Hypothalamus (tissue), 51 donors: ENCODE results near the gene DYRK3.
"Not testable (repeated sequence)": the region's sequence is repeated elsewhere in the genome, so short reads cannot be mapped to it uniquely, and the experiment has no call there.

ENCODE experiments used
- DNase-seq, 51 donors: peaks; one replicate each; lab custom pipeline; 2025; lab: John Stamatoyannopoulos, UW

DYRK3 gene

GRCh38 chr1:206628916-206629315 is 6.4 kb upstream of the DYRK3 start:
- DNase-seq, result no peak

- DNase-seq, result peak in 7 of 51 donors; percentile 9 to 23 (median 13)
Observed at GRCh38 chr1:206631085-206631509, 4.2 kb upstream of the DYRK3 start.

- DNase-seq, result peak in 2 of 51 donors; percentile 14 to 28
Observed at GRCh38 chr1:206633708-206634121, 1.6 kb upstream of the DYRK3 start.

GRCh38 chr1:206634365-206635079 is 814 bp upstream of the DYRK3 start:
- DNase-seq, result peak in 50 of 51 donors; percentile 9 to 99 (median 78)

GRCh38 chr1:206635978-206636345 is 626 bp downstream of the DYRK3 start:
- DNase-seq, result peak in 1 of 51 donors; percentile 20

- DNase-seq, result no peak
Observed at GRCh38 chr1:206636671-206637070, 1.3 kb downstream of the DYRK3 start.

- DNase-seq, result no peak
Observed at GRCh38 chr1:206637605-206638004, 2.3 kb downstream of the DYRK3 start.

- not testable (repeated sequence) for DNase-seq
Observed at GRCh38 chr1:206642074-206642473, 6.7 kb downstream of the DYRK3 start.

- no peak for DNase-seq
Observed at GRCh38 chr1:206643118-206643698, 7.9 kb downstream of the DYRK3 start.

GRCh38 chr1:206646504-206646903 is 11.2 kb downstream of the DYRK3 start:
- no peak for DNase-seq

GRCh38 chr1:206647224-206647623 is 11.9 kb downstream of the DYRK3 start:
- no peak for DNase-seq

- DNase-seq, result no peak
Observed at GRCh38 chr1:206649261-206649921, 14.1 kb downstream of the DYRK3 start.

GRCh38 chr1:206651014-206651413 is 15.7 kb downstream of the DYRK3 start:
- DNase-seq, result no peak

GRCh38 chr1:206651958-206652890 is 16.9 kb downstream of the DYRK3 start:
- DNase-seq, result no peak

GRCh38 chr1:206653715-206654459 is 18.6 kb downstream of the DYRK3 start:
- no peak for DNase-seq

GRCh38 chr1:206654828-206655227 is 19.5 kb downstream of the DYRK3 start:
- DNase-seq, result no peak

- no peak for DNase-seq
Observed at GRCh38 chr1:206655471-206655882, 20.1 kb downstream of the DYRK3 start.

GRCh38 chr1:206656936-206657335 is 21.6 kb downstream of the DYRK3 start:
- no peak for DNase-seq

GRCh38 chr1:206657751-206658150 is 22.4 kb downstream of the DYRK3 start:
- no peak for DNase-seq
